Rectal smooth muscle tissue (tissue), 1 donor: Measurements from ENCODE around the gene TJP2.

ENCODE experiments used
- H3K27ac ChIP-seq: one replicate; pipeline ENCODE4 v1.7.0; 2013; ENCODE audit warnings: low read depth, low read length, inconsistent platforms
- H3K27me3 ChIP-seq: one replicate; pipeline ENCODE4 v1.7.0; 2013; ENCODE audit warnings: low read length; ENCODE audit not compliant: control insufficient read depth, insufficient read depth
- H3K36me3 ChIP-seq: one replicate; pipeline ENCODE4 v1.7.0; 2013; ENCODE audit warnings: low read length; ENCODE audit not compliant: control insufficient read depth, insufficient read depth
- H3K4me1 ChIP-seq: one replicate; pipeline ENCODE4 v1.7.0; 2013; ENCODE audit warnings: low read length; ENCODE audit not compliant: control insufficient read depth, insufficient read depth
- H3K4me3 ChIP-seq: one replicate; pipeline ENCODE4 v1.7.0; 2013; ENCODE audit warnings: low read length
- H3K9ac ChIP-seq: one replicate; pipeline ENCODE4 v1.7.0; 2013; ENCODE audit warnings: low read length

The TJP2 gene

DNA sequence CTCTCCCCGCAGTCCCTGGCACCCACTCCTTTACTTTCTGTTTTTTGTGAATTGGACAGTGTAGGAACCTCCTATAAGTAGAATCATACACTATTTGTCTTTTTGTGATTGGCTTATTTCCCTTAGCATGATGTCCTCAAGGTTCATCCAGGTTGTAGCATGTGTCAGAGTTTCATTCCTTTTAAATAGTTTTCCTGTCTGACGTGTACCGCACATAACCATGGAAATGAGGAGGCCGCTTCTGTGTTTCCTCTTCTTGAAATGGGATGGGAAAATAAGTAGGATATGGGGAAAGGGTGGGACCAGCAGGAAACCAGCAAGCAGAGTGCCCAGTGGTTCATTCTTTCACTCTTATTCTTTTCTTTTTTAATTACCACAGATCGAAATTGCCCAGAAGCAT is 78.4 kb downstream of the TJP2 start:
- no peaks in the 10 kb centered on the region for H3K27me3 ChIP-seq
- H3K27ac ChIP-seq = no peak overlapping the region
- H3K36me3 ChIP-seq = peaks cover 8% of the 10 kb centered on the region
- H3K9ac ChIP-seq = no peak overlapping the region
- no peaks in the 10 kb centered on the region for H3K4me1 ChIP-seq
- no peak overlapping the region for H3K4me3 ChIP-seq

DNA sequence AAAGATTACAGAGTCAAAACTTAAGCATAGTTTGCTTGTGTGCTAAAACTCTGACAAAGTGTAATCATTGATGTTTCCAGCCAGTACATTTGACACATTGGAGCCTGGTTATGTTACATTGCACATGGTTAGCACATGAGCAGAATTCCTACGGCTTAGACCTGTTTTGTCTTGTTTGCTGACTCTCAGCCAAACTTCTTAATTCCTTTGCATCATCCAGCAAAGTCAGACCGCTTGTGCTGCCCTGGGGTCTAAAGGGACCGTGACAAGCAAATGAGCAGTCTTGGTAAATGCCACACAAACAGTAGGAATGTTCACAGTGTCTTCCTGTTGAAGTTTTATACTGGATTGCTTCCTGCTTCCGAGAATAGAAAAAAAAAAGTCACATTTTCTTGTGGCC is 79.0 kb downstream of the TJP2 start:
- Histone ChIP-seq H3K9ac (no peak overlapping the region), H3K4me1 (no peaks in the 10 kb centered on the region), H3K27me3 (no peaks in the 10 kb centered on the region), H3K27ac (no peak overlapping the region), H3K36me3 (peaks cover 8% of the 10 kb centered on the region), H3K4me3 (no peak overlapping the region)

DNA sequence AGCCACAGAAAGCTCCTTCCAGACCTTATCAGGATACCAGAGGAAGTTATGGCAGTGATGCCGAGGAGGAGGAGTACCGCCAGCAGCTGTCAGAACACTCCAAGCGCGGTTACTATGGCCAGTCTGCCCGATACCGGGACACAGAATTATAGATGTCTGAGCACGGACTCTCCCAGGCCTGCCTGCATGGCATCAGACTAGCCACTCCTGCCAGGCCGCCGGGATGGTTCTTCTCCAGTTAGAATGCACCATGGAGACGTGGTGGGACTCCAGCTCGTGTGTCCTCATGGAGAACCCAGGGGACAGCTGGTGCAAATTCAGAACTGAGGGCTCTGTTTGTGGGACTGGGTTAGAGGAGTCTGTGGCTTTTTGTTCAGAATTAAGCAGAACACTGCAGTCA is 80.1 kb downstream of the TJP2 start:
- Histone ChIP-seq H3K27ac (no peak overlapping the region), H3K36me3 (peaks cover 5% of the 10 kb centered on the region), H3K4me1 (no peaks in the 10 kb centered on the region), H3K9ac (no peak overlapping the region), H3K27me3 (no peaks in the 10 kb centered on the region), H3K4me3 (no peak overlapping the region)

DNA sequence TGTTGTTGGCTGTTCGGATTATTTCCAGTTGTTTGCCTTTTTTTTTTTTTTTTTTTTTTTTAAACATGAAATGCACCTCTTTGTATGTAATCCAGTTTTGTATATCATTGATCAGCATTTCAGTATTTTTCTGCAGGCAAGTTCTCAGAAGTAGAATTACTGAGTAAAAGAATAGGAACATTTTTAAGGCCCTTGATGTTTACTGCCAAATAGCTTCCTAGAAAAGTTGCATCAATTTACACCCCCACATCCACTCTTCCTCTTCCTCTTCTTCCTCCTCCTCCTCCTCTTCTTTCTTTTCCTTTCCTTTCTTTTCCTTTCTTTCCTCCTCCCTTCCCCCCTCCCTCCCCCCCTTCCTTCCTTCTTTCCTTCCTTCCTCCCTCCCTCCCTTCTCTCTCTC is 81.5 kb downstream of the TJP2 start:
- no peaks in the 10 kb centered on the region for H3K27me3 ChIP-seq
- no peak overlapping the region for H3K4me3 ChIP-seq
- no peak overlapping the region for H3K27ac ChIP-seq
- peaks cover 5% of the 10 kb centered on the region for H3K36me3 ChIP-seq
- no peak overlapping the region for H3K9ac ChIP-seq
- no peaks in the 10 kb centered on the region for H3K4me1 ChIP-seq

DNA sequence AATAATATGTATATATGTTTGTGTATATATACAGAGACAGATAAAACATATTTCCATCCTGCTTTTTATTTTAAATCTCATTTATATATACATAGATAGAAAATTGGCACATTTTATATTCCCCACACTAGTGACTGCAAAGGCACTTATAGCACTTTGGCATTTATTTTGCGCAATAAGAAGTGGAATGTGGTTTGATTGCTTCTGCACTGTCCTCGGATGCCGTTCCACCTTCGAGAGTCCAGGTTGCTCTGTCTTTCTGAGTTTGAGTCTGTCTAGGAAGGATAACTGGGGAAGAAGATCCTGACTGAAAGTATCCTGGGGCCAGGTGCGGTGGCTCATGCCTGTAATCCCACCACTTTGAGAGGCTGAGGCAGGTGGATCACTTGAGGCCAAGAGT is 84.5 kb downstream of the TJP2 start:
- H3K9ac ChIP-seq = no peak overlapping the region
- H3K4me1 ChIP-seq = no peaks in the 10 kb centered on the region
- peaks cover 2% of the 10 kb centered on the region for H3K36me3 ChIP-seq
- no peak overlapping the region for H3K27ac ChIP-seq
- no peaks in the 10 kb centered on the region for H3K27me3 ChIP-seq
- no peak overlapping the region for H3K4me3 ChIP-seq

DNA sequence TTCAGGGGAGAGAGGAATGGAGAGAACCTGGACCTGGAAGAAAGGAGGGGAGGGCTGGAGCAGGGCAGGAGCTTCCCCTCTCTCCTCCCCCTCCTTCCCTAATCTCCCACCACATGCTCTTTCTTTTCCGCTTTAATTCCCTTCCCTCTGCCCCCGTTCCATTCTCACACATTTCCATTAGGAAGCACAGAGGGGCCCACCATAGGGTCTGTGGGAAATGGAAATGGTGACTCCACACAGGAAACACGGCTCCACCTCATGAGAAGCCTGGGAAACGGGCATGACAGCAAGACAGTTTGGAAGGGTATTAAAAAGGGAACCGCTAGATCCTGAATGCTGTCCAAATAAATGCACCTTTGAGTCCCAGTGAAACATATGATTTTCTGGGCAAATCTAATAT is 86.1 kb downstream of the TJP2 start:
- Histone ChIP-seq H3K27me3 (no peaks in the 10 kb centered on the region), H3K36me3 (no peaks in the 10 kb centered on the region), H3K27ac (no peak overlapping the region), H3K4me1 (no peaks in the 10 kb centered on the region), H3K9ac (no peak overlapping the region), H3K4me3 (no peak overlapping the region)

DNA sequence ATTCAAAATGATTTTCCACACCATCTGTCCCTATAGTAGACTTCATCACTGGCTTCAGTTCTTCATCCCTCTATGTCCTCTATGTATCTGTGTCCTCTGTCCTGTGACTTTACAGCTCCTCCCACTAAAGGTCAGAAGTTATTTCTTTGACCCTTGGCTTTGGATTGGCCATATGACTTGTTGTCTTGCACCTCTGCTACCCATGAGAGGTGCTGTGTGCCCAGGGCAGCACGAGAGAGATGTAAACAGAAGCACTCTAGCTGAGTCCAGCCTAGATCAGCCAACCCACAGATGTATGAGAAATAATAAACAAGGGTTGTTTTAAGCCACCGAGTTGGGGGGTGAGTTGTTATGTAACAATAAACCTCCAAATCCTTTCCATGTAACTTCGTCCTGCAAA is 87.6 kb downstream of the TJP2 start:
- Histone ChIP-seq H3K4me1 (no peaks in the 10 kb centered on the region), H3K4me3 (no peak overlapping the region), H3K36me3 (no peaks in the 10 kb centered on the region), H3K27ac (no peak overlapping the region), H3K9ac (no peak overlapping the region), H3K27me3 (no peaks in the 10 kb centered on the region)

DNA sequence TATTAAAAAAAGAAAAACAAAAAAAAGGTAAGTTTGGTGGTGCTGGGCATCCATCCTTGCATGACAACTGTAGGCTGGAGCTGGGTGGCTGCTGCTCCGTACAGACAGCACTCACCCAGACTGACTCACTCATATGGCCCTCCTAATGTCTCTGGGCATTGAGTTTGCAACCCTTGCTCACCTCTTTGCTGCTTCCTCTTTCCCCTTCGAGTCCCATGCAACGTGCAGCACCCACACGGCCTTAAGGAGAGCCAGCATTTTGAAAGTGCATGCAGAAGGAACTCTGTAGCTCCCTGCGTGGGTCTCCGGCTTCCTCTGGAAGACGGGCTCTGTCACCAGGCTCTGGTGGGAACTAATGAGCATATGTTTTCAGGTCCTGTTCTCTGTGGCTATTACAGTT is 90.4 kb downstream of the TJP2 start:
- no peak overlapping the region for H3K9ac ChIP-seq
- H3K4me1 ChIP-seq = no peaks in the 10 kb centered on the region
- H3K4me3 ChIP-seq = no peak overlapping the region
- H3K36me3 ChIP-seq = no peaks in the 10 kb centered on the region
- no peak overlapping the region for H3K27ac ChIP-seq
- H3K27me3 ChIP-seq = no peaks in the 10 kb centered on the region

DNA sequence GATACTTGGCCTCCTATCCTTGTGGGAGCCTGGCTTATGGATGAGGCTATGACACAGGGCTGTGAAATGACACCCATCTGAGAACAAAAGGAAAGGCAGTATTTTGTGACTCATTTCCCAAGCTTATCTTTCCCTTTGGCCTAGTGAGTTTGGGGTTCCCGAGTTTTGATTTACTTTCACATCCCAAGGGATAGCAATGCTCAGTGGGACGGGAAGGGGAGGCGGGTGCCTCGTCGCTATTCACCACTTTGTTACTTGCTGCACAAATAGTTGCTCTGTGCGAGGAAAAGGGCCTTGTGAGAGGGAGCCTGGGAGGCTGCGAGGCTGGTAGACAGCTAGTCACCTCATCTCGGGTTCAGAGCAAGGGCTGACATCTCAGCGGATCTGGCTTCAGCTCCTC is 91.8 kb downstream of the TJP2 start:
- Histone ChIP-seq H3K4me3 (no peak overlapping the region), H3K36me3 (no peaks in the 10 kb centered on the region), H3K4me1 (no peaks in the 10 kb centered on the region), H3K9ac (no peak overlapping the region), H3K27me3 (no peaks in the 10 kb centered on the region), H3K27ac (no peak overlapping the region)

DNA sequence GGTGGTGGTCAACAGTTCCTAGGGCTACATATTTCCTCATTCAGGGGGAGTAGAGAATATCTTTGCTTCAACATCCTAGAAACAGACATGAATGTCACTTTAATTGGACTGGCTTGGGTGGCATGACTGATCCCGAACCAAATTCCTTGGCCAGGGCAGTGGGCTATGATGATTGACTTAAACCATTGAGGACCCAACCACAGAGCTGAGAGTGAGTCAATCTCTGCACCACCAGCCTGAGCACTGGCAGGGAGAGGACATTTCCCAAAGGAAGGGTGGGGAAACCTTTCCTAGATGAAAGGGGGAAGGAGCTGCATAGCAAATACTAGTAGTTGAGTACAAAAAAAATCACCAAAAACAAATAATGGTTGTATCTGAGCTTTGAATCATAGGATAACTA is 98.1 kb downstream of the TJP2 start:
- H3K4me1 ChIP-seq = peaks cover 3% of the 10 kb centered on the region
- H3K27me3 ChIP-seq = no peaks in the 10 kb centered on the region
- H3K27ac ChIP-seq = no peak overlapping the region
- H3K36me3 ChIP-seq = no peaks in the 10 kb centered on the region
- H3K9ac ChIP-seq = no peak overlapping the region
- H3K4me3 ChIP-seq = no peak overlapping the region

DNA sequence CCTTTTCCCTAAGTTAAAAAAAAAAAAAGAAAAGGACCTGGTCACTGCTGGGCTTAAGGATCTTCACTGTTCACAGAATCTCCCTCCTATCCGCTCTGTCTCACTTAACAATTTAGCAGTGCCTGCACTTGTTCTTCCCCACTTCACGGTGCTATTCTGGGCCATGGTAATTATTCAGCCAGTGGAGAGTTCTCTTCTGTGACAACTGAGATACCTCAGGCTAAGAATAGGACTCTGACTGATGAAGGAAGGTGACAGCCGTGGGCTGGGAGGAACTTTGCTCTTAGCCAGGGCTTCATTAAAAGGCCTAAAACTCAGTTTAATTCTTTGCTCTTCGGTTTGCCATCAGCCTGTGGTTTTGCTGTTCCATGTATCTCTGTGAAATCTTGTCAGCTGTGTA is 99.1 kb downstream of the TJP2 start:
- Histone ChIP-seq H3K4me3 (no peak overlapping the region), H3K27me3 (no peaks in the 10 kb centered on the region), H3K9ac (no peak overlapping the region), H3K36me3 (no peaks in the 10 kb centered on the region), H3K4me1 (peaks cover 3% of the 10 kb centered on the region), H3K27ac (no peak overlapping the region)

DNA sequence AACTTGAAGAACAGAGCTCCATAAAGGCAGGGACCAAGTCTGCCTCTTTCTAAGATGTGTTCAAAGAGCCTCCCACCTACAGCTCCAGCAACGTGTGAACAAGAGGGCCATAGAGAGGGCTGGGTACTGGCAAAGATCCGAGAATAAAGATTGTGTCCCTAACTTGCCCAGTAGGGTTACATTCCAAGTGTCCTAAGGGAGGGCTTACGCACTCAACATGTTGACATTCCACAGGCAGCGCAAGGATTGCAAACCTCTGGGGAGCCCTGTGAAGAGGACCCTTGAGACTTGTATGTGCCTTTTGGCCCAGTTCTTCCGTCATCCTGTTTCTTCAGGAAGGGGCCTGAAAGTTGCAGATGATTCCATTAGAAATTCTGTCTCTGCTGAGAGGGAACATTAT is 102.7 kb downstream of the TJP2 start:
- no peak overlapping the region for H3K27ac ChIP-seq
- no peak overlapping the region for H3K9ac ChIP-seq
- no peaks in the 10 kb centered on the region for H3K27me3 ChIP-seq
- peaks cover 3% of the 10 kb centered on the region for H3K4me1 ChIP-seq
- H3K36me3 ChIP-seq = no peaks in the 10 kb centered on the region
- no peak overlapping the region for H3K4me3 ChIP-seq

DNA sequence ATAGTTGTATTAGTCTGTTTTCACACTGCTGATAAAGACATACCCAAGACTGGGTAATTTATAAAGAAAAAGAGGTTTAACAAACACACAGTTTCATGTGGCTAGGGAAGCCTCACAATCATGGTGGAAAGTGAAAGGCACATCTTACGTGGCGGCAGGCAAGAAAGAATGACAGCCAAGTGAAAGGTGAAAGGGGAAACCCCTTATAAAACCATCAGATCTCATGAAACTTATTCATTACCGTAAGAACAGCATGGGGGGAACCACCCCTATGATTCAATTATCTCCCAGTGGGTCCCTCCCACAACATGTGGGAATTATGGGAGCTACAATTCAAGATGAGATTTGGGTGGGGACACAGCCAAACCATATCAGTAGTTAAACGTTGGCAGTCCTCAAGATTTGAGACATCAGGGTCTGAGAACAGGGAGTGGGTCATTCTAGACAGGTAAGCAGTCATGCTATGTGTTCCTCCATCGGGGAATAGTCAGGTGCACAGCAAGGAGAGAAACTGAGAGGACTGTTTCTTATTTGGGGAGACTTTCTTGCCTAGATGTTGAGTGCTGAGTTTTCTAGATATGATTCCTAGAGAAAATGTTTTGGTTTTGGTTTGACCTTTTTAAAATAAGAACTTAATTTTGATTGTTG is 105.1 kb downstream of the TJP2 start:
- Histone ChIP-seq H3K4me3 (no peak overlapping the region), H3K4me1 (no peaks in the 10 kb centered on the region), H3K27ac (no peak overlapping the region), H3K36me3 (no peaks in the 10 kb centered on the region), H3K9ac (no peak overlapping the region), H3K27me3 (no peaks in the 10 kb centered on the region)
